HG03442 (cell line): Measurements from ENCODE around the gene PTPRN2.

Experiments
- ATAC-seq: cut with Tn5 transposase; IDR thresholded peaks from one replicate; pipeline ENCODE4 v1.9.1; 2021; ENCODE audit warnings: mild to moderate bottlenecking, moderate library complexity; ENCODE audit not compliant: unreplicated experiment

The PTPRN2 gene

DNA sequence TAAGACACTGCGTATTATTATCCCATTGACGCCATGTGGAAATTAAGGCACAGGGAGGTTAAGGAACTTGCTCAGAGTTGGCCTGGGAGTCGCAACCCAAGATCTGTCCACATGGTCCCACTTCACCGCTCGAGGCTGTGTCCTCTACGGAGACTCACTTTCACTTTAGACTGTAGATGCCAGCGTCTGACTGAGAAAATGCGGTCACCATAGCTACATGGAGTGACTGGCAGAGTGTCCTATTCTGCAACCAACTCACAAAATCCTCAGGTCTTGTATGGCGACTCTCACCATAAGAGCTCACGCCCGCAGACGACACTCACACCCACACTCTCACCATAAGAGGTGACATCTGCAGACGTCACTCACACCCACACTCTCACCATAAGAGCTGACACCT is 257.9 kb downstream of the PTPRN2 start:
- ATAC-seq = no peak

DNA sequence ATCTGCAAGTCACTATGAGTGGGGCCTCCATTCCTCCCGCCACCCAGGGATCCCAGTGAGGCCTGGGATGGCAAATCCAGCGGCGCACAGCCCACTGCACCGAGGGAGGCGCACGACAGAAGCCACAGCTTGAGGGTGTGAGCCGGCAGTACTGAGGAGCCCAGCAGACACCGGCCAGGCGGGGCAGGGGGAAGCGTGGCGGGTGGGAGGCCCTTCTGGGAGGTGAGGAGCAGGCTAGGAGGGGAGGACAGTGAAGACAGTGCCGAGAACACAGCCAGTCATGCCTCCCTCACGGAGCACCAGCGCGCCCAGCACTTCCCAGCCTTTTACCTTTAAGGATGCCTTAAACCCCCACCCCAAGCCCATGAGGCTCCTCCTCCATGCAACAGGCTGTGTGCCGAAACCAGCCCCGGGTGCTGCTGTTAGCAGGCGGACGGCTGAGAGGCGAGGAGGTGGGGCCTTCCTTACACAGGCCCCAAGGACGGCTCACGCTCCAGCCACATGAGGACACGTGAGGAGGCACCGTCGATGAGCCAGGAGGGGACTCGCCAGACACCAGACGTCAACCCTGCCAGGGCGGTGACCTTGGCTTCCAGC is 258.5 kb downstream of the PTPRN2 start:
- ATAC-seq = no peak

DNA sequence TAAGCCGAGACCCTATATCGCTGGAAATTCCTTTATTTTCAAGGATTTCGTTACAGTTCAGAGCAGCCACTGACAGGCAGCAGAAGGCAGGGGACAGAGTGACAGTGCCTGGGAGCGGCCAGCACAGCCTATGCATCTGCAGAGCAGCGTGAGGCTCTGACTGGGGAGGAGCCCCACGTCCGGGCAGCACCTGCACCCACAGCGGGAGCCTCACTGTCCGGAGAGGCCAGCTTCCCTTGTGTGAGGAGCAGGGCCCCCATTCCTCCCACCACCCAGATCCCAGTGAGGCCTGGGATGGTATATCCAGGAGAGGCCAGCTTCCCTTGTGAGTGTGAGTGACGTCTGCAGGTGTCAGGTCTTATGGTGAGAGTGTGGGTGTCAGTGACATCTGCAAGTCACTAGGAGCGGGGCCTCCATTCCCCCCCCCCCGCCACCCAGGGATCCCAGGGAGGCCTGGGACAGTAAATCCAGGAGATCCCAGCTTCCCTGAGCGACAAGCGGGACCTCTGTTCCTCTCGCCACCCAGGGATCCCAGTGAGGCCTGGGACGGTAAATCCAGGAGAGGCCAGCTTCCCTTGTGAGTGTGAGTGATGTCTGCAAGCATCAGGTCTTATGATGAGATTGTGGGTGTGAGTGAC is 259.1 kb downstream of the PTPRN2 start:
- no peak for ATAC-seq

DNA sequence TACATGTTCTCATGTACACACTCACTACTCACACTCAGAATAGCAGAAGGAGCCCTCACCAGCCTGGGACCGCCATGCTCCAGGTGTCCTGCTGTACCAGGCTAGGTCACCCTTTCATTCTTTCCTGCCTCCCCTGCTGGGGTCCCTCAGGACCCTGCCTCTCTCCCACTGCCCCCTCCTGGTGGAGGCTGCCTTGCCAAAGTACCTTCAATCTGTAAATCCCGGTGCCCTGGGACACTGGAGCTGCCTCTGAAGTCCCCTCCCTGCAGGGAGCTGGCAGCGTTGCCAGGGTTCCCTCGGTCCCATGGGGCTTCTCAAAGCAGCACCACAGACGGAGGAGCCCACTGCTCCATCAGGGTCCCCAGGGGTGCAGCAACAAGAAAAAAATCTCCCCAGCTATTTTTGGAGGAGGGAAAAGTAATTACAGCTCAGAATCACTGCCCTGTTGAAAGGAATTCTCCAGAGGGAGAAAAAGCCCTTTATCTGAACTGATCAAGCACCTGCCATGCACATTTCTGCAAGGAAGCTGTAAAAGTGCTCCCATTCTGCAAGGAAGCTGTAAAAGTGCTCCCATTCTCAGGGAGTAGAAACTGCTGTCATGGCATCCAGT is 259.9 kb downstream of the PTPRN2 start:
- ATAC-seq = no peak

DNA sequence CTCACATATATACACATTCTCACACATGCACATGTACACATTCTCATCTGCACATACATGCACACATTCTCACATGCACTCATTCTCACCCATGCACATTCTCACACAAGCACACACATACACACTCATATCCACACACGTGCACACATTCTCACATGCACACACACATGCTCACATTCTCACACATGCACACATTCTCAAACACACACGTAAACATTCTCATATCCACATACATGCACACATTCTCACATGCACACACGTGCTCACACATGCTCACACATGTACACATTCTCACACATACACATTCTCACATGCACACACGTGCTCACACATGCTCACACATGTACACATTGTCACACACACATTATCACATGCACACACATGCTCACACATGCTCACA is 260.6 kb downstream of the PTPRN2 start:
- ATAC-seq = no peak

DNA sequence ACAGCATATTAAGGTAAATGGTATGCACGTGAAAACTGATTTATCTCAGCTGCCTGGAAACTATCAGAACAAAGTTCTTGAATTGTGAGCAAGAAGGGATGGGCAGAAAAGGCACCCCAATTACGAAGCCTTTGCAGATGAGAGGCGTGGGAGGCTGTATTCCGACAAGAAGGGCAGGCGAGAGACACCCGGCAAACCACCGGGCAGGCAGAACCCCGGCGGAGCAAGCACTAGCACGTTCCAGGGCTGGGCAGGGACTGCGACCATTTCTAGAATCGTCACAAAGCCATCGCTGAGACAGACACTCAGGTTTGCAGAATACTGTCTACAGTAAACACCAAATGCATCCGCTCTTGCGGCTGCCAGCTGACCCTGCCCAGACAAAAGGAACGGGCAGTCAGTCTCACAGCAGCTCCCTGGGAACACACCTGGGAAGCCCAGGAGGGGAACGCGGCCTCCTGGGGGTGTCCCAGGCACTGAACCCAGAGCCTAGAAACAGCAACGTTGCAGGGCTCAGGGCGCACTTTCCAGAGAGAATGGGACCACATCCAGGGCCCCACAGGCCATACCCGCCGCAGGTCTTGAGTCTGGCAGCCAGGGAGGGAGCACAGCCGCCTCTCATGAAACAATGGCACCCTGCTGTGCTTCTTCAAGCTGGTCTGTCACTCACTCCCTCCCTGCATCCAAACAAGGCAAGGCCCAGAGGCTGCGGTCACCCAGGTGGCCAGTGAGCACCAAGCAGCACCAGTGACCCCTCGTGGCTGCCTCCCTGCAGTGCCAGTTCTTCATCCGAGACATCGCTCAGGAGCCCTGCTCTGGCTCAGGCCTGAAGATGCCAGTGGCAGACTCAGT is 261.9 kb downstream of the PTPRN2 start:
- no peak for ATAC-seq

DNA sequence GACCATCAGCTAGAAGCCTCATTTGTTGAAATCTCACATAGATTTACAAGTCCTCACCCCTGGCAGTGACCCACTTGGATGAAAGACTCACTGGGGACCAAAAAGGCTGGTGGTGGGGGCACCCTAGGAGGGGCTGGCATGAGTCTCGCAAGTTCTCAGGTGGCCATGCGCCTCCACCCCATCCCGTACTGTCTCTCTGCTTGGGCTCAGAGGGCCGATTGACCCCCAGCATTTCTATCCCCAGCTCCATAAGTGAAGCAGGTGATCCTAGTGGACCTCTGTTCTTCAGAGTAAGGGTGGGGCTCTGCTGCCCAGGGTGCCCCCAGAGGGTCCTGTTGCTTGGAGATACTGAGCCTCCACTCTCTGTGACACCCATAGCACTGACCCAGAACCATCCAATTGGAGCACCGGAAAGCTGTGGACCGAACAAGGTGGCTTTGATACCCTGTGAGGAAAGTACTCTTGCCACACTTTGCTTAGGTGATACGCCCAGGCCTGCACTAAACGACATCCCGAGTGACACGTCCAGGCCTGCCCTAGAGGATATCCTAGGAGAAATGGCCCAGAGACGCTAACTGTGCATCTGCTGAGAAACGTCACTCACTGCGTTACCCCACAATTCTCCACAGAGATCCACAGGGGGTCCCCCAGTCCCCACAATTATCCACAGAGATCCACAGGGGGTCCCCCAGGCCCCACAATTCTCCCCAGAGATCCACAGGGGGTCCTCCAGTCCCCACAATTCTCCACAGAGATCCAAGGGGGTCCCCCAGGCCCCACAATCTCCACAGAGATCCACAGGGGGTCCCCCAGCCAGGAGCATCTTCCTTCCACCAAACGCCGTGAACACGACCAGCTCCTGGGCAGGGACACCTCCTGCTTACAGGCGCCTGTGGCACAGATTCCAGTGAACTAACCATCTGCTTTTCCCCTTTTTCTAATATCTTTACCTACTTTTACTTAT is 262.9 kb downstream of the PTPRN2 start:
- ATAC-seq = no peak

DNA sequence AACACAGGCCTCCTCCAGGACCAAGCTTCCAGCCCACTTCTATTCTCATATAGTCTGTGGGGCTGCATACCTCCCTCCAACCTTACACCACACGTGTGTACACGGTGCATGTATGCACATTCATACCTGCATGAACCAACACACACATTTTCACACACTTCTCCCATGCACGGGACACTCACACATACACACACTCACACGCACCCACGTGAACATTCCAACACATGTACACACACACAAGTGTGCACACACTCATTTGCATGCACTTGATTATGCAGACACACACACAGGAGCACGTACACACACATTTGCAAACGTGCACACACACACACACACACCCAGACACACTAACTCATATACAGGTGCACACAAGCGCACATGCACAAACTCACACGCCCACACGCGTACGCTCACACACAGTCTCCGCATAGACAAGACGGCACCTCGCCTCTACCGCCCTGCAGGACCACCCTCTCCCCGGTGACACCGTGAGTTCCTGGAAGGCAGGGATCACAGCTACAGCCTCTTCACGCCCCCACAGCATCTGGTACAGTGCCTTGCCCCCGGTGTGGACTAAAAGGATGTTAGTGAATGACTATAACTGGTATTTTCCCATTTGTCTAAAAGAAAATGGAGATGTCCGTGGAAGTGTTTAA is 263.8 kb downstream of the PTPRN2 start:
- no peak for ATAC-seq

DNA sequence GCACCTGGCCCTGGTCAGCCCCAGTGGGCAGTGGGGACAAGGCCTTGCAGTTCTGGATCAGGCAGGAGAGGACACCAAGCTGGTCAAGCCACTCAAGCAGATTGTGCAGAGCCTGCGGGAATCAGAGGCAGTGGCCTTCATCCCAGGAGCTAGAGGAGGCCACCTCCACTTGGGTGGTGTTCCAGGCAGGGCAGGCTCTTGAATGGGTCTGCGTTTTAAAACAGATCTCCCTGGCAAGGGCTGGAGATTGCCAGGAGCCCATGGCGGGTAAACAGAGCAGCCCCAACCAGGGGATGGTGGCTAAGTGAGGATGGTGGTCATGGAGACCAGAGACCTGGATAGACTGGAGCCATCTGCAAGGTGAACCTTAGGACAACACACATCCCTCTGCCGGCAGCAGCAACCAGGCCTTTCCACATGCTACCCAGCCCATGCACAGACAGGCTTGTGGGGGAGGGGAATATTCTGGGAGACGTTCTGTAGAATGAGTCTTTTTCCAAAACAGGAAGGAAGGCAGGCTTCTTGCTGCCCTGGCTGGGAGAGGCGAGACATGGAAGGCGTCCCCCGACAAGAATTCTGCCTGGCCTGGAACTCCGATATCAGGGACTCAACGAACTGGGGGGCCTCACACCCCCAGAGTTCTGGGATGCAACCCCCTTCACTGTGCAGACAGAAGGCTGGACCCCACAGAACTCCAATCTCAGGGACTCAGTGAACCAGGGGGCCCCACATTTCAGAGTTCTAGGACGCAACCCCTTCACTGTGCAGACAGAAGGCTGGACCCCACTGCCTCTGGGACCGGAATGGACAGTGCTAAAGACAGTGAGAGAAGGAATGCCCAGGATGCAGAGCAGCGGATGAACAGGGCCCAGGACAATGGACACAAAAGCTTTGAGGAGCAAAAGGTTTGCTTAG is 264.8 kb downstream of the PTPRN2 start:
- ATAC-seq = no peak

DNA sequence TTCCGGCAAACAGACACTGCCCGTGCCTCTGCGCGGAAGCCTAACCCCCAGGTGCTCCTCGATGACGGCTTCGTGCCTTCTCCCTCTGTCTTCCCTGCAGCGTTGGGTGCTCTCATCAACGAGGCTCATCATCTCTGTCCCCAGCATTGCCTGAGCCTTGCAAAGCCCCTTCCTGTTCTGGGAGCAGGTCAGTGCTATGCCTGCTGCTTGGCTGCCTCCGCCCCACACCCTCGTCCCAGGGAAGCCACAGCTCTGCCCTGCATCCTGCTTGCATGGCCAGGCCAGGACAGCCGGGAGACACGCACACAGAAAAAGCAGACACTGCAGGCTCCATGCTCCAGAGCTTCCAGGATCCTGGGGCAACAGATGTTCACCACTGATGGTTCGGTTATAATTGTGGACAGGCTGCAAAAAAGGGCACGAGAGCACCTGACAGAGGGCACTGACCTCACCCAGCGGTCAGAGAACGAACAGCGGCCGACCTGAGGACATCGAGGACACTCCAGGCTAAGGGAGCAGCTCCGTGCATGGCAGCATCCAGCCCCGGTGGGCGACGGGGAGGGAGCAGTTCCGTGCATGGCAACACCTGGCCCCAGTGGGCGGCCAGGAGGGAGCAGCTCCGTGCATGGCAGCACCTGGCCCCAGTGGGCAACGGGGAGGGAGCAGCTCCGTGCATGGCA is 265.5 kb downstream of the PTPRN2 start:
- ATAC-seq = no peak

DNA sequence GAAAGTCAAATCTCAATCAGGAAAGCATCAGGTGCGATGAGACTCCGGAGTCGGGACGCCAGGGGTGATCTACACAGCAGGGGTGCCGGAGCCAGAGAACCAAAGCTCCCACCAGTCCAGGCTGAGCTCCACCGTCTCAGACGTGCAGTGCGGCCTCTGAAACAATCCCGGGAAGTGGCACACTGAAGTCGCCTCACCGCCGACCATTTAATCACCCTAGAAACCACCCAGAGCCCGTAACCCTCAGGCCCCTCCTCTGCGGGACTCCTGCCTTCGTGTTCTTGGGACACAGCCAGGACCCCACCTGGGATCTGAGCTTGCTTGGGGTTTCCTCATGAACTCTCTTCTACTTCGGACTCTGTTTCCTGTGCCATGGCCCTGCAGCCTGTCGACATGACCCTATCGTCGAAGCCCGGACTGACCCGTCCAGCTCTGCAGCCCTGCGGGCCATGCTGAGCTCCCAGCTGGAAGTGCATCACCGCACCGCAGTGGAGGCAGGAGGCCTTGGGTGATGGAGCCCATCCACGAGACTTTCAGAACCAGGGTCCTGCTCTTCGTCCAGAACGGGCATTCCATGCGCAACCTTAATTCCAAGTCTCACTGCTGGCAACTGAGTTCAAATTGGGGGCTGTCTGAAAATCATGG is 266.4 kb downstream of the PTPRN2 start:
- ATAC-seq = no peak

DNA sequence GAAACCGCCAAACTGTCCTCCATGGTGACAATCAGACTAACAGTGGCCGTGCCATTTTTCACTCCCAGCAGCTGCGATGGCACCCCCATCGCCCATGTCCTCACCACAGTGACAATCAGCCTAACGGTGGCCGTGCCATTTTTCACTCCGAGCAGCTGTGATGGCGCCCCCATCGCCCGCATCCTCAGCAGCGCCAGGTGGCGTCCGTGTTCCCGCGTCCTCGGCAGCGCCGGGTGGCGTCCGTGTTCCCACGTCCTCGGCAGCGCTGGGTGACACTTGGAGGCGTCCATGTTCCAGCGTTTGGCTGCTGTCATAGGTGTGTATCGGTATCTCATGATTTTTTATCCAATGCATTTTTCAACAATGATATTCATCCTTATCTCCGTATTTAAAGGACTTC is 267.3 kb downstream of the PTPRN2 start:
- ATAC-seq = no peak

DNA sequence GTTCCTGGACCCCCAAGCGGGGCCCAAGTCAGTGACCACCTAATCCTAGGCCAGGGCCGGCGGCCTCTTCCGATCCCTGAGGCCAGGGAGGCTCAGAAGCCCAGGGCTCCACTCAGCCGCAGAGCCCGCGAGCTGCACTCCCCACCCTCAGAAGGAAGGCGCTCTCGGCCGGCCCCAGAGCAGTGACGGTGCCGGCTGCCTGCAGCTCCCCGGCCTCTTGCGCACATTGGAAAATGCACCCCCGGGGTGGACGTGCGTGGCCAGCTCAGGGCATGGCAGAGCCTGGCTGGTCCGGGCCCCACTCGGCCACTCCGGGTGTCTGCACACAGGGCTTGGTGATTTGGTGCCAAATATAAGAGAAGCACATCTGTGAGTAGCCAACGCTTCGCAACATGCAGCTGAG is 269.1 kb downstream of the PTPRN2 start:
- ATAC-seq = no peak

DNA sequence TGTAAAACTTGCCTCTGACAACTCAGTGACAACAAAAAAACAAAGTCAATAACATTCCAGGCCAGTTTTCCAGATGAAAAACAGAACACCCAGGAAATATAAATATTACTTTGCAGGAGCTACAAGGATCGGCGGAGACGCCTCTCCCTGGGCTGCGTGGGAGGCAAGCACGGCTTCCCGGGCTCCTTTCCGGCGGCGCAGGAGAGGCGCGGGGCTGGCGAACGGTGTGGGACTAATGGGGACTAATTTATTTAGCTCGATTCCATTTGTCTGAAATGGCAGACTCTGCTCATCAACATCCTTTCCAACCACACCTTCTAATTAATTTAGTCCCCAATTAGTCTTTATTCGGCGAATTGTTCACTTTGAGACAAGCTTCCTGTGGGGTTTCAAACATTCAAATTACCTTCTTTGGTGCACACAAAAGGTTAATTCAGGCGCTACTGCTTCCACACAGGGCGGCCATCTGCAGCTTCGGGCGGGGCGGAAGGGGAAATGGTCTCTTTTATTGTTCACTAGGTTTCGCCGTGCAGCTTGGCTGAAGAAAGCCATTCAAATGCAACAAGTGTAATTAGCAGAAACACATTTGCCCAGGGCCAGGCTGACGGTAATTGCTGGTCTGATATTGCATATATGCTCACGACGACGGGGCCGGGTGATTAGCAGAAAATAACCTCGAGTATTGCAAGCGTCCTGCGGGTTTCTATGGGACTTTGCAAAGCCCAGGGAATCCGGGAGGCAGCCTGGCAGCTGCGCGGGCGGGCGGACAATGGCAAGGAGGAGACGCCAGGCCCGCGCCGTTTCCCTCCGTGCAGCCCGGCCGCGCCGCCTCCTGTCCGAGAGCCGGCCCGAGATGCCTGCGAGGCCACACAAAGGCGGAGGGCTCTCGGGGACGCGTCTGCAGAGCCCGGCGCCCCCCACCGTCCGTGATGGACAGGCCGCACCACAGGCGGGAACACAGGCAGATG is 270.1 kb downstream of the PTPRN2 start:
- ATAC-seq = no peak

DNA sequence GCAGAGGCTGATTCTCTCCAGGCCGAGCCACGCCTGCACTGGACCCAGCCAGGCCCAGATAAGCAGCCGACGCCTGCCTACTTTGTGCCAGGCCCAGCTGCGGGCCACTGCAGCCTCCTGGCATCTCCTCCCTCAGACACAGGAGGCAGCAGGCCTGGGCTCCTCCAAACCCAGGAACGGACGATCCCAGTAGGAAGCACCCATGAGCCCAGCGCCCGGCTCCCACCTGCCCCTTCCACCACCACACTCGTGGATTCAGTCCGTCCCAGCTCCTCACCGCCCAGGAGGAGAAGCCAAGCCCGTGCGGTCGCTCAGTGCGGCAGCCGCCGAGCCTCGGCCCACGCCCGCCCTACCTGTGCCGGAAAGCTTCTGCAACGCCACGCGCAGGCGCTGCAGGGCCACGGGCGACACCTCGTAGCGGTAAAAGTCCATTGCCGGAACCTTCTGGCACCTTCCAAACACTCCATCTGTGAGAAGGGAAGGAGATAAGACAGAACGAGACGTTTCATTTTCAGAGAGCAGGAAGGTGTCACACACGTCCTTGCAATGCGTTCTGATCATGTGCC is 271.1 kb downstream of the PTPRN2 start:
- no peak for ATAC-seq

DNA sequence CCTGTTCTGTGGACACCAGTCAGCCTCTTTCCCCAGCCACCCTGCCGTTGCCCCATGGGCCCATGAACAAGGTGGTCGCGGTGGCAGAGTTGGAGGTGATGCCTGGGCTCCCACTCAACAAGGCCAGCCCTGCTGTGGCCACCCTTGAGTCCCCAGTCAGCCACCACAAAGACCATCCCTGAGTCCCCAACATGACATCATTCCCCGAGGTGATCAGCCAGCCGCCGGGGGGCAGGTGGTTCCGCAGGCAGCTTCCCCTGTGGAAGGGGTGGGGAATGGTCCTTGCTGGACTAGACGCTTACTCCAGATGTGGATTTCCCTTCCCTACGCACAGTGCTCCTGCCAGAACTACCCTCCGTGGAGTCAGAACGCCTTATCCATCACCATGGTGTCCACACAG is 271.7 kb downstream of the PTPRN2 start:
- ATAC-seq = no peak
